SK-N-SH treated with all-trans-retinoic acid at 6 μM for 48 hours (cell line): ENCODE data around the gene SLC6A9.

Experiments used
- ATAC-seq: fragments of 200-7000 bp; cut with Tn5 transposase; 3 replicates; pipeline ENCODE4 v1.9.1; 2020; ENCODE audit warnings: mild to moderate bottlenecking, moderate library complexity
- BACH2 ChIP-seq: fragments of 250-450 bp; sonication (Bioruptor Pico); IDR thresholded peaks from 2 replicates; pipeline ENCODE4 v1.9.0; 2021; ENCODE audit warnings: mild to moderate bottlenecking, borderline replicate concordance
- CSDC2 ChIP-seq: fragments of 250-450 bp; sonication (Bioruptor Pico); IDR thresholded peaks from 2 replicates; pipeline ENCODE4 v1.5.0; 2020; ENCODE audit warnings: mild to moderate bottlenecking, moderate library complexity
- ESRRG ChIP-seq: fragments of 250-450 bp; sonication (Bioruptor Pico); IDR thresholded peaks from 2 replicates; pipeline ENCODE4 v1.6.1; 2021; ENCODE audit warnings: mild to moderate bottlenecking
- GLIS3 ChIP-seq: fragments of 250-450 bp; sonication (Bioruptor Pico); IDR thresholded peaks from 2 replicates; pipeline ENCODE4 v1.5.0; 2020; ENCODE audit warnings: mild to moderate bottlenecking, moderate library complexity
- ISL1 ChIP-seq: fragments of 250-450 bp; sonication (Bioruptor Pico); IDR thresholded peaks from 2 replicates; pipeline ENCODE4 v2.1.2; 2022; ENCODE audit warnings: mild to moderate bottlenecking, moderate library complexity
- OSR1 ChIP-seq: fragments of 250-450 bp; sonication (Bioruptor Pico); IDR thresholded peaks from 2 replicates; pipeline ENCODE4 v1.8.0; 2022; ENCODE audit warnings: moderate library complexity, mild to moderate bottlenecking, inconsistent platforms
- PPARA ChIP-seq: fragments of 250-450 bp; sonication (Bioruptor Pico); IDR thresholded peaks from 2 replicates; pipeline ENCODE4 v1.5.0; 2020; ENCODE audit warnings: mild to moderate bottlenecking, borderline replicate concordance
- RARB ChIP-seq: fragments of 250-450 bp; sonication (Bioruptor Pico); IDR thresholded peaks from 2 replicates; pipeline ENCODE4 v1.8.0; 2021; ENCODE audit warnings: mild to moderate bottlenecking, moderate library complexity
- SNAI2 ChIP-seq: fragments of 250-450 bp; sonication (Bioruptor Pico); IDR thresholded peaks from 2 replicates; pipeline ENCODE4 v1.5.0; 2020; ENCODE audit warnings: mild to moderate bottlenecking, moderate library complexity
- TCF4 ChIP-seq: fragments of 250-450 bp; sonication (Bioruptor Pico); IDR thresholded peaks from 2 replicates; pipeline ENCODE4 v1.8.0; 2021; ENCODE audit warnings: mild to moderate bottlenecking, moderate library complexity, borderline replicate concordance
- TOX ChIP-seq: fragments of 250-450 bp; sonication (Bioruptor Pico); IDR thresholded peaks from 2 replicates; pipeline ENCODE4 v1.8.0; 2021; ENCODE audit warnings: mild to moderate bottlenecking, moderate library complexity, borderline replicate concordance
- ZC3H10 ChIP-seq: fragments of 250-450 bp; sonication (Bioruptor Pico); IDR thresholded peaks from 2 replicates; pipeline ENCODE4 v1.5.1; 2021; ENCODE audit warnings: mild to moderate bottlenecking, moderate library complexity
- ZFP3 ChIP-seq: fragments of 250-450 bp; sonication (Bioruptor Pico); IDR thresholded peaks from 2 replicates; pipeline ENCODE4 v1.5.0; 2020; ENCODE audit warnings: mild to moderate bottlenecking, moderate library complexity
- ZFP30 ChIP-seq: fragments of 450-650 bp; formaldehyde crosslinking; IDR thresholded peaks from 2 replicates; pipeline ENCODE4 v1.5.0; 2022; ENCODE audit warnings: mild to moderate bottlenecking, moderate library complexity
- ZNF565 ChIP-seq: fragments of 450-650 bp; formaldehyde crosslinking; conservative IDR thresholded peaks from 2 replicates; pipeline ENCODE4 v1.5.0; 2020; ENCODE audit warnings: low read depth, mild to moderate bottlenecking, moderate library complexity
- ZNF70 ChIP-seq: fragments of 450-650 bp; formaldehyde crosslinking; IDR thresholded peaks from 2 replicates; pipeline ENCODE4 v1.5.0; 2020; ENCODE audit warnings: mild to moderate bottlenecking, moderate library complexity
- ZNF8 ChIP-seq: fragments of 450-650 bp; formaldehyde crosslinking; IDR thresholded peaks from 2 replicates; pipeline ENCODE4 v1.5.0; 2020; ENCODE audit warnings: mild to moderate bottlenecking, moderate library complexity
- TF ChIP-seq, protein P1 (sequence below): fragments of 250-450 bp; sonication (Bioruptor Pico); IDR thresholded peaks from 2 replicates; pipeline ENCODE4 v1.8.0; 2021; ENCODE audit warnings: low read depth, mild to moderate bottlenecking, moderate library complexity, borderline replicate concordance
- TF ChIP-seq, protein P2 (sequence below): fragments of 250-450 bp; sonication (Bioruptor Pico); IDR thresholded peaks from 2 replicates; pipeline ENCODE4 v1.5.1; 2020; ENCODE audit warnings: low read depth, mild to moderate bottlenecking, moderate library complexity
- TF ChIP-seq, protein P3 (sequence below): fragments of 250-450 bp; sonication (Bioruptor Pico); IDR thresholded peaks from 2 replicates; pipeline ENCODE4 v1.5.1; 2021; ENCODE audit warnings: mild to moderate bottlenecking, moderate library complexity
- TF ChIP-seq, protein P4 (sequence below): fragments of 250-450 bp; sonication (Bioruptor Pico); IDR thresholded peaks from 2 replicates; pipeline ENCODE4 v1.8.0; 2020; ENCODE audit warnings: mild to moderate bottlenecking, moderate library complexity, borderline replicate concordance

SLC6A9 gene

DNA sequence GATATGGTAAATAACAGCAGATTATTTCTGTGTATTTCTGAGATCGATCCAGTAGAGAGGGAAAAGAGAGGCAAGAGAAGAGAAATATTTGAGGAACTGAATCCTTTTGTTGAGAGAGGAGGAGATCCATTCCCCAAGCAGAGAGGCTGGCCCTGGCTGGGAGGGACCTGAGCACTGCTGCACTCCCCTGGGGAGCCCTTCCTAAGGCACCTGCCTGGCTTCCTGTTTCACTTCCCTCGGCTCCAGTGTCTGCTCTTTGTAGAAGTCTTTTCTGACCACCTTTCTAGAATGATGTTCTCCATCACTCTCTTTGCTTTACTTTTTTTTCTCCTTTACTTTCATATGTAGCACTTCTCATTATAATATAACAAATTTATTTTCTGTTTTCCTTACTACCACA lies 42.3 kb upstream of the SLC6A9 start:
- ATAC-seq, result no peak
- no peak for TF ChIP-seq ISL1 (CRISPR knock-in tag)
- TF ChIP-seq, protein P1, sequence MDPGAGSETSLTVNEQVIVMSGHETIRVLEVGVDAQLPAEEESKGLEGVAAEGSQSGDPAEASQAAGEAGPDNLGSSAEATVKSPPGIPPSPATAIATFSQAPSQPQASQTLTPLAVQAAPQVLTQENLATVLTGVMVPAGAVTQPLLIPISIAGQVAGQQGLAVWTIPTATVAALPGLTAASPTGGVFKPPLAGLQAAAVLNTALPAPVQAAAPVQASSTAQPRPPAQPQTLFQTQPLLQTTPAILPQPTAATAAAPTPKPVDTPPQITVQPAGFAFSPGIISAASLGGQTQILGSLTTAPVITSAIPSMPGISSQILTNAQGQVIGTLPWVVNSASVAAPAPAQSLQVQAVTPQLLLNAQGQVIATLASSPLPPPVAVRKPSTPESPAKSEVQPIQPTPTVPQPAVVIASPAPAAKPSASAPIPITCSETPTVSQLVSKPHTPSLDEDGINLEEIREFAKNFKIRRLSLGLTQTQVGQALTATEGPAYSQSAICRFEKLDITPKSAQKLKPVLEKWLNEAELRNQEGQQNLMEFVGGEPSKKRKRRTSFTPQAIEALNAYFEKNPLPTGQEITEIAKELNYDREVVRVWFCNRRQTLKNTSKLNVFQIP (CRISPR knock-in tag), result no peak
- no peak for TF ChIP-seq ZFP3 (CRISPR knock-in tag)
- no peak for TF ChIP-seq TOX (CRISPR knock-in tag)
- TF ChIP-seq, protein P2, sequence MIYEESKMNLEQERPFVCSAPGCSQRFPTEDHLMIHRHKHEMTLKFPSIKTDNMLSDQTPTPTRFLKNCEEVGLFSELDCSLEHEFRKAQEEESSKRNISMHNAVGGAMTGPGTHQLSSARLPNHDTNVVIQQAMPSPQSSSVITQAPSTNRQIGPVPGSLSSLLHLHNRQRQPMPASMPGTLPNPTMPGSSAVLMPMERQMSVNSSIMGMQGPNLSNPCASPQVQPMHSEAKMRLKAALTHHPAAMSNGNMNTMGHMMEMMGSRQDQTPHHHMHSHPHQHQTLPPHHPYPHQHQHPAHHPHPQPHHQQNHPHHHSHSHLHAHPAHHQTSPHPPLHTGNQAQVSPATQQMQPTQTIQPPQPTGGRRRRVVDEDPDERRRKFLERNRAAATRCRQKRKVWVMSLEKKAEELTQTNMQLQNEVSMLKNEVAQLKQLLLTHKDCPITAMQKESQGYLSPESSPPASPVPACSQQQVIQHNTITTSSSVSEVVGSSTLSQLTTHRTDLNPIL (CRISPR knock-in tag), result no peak
- no peak for TF ChIP-seq RARB (CRISPR knock-in tag)
- no peak for TF ChIP-seq ESRRG (CRISPR knock-in tag)
- TF ChIP-seq BACH2 (CRISPR knock-in tag), result no peak
- TF ChIP-seq PPARA, result no peak
- no peak for TF ChIP-seq ZNF70 (CRISPR knock-in tag)
- TF ChIP-seq GLIS3 (CRISPR knock-in tag), result no peak

DNA sequence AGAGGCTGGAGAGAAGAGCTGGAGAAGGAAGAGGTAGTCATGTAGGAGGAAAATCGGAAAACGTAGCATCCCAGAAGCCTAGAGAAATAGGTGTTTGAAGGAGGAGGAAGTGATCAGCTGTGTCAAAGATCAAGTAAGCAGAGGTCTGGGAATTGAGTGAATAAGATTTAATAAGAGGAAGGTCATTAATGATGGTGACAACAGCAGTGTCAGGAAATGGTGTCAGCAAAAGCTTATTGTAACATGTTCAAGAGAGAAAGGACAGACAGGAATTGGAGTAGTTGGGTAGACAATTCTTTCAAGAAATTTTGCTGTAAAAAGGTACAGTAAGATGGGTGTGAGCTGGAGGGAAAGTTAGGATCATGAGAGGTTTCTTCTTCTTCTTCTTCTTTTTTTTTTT lies 41.6 kb upstream of the SLC6A9 start:
- no peak for ATAC-seq

DNA sequence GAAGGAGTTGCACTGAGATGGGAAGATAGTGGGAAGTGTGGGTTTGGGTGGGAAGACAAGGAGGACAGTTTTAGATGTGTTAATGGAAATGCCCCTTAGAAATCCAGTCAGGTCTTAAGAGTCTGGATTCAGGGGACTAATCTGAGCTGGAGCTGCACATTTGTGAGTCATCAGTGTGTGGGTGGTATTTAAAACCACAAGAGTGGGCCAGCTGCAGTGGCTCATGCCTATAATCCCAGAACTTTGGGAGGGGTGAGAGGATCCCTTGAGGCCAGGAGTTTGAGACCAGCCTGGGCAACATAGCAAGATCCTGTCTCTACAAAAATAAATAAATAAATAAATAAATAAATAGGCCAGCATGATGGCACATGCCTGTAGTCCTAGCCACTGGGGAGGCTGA lies 40.9 kb upstream of the SLC6A9 start:
- TF ChIP-seq TCF4 (CRISPR knock-in tag) (no peak), RARB (CRISPR knock-in tag) (no peak)
- ATAC-seq, result peak; percentile 75

More for the DNA sequence above, 41.6 kb upstream of the SLC6A9 start:
- TF ChIP-seq ZNF8 (CRISPR knock-in tag) (no peak), TOX (CRISPR knock-in tag) (no peak), ESRRG (CRISPR knock-in tag) (no peak), CSDC2 (CRISPR knock-in tag) (no peak), GLIS3 (CRISPR knock-in tag) (no peak), RARB (CRISPR knock-in tag) (no peak)
- TF ChIP-seq, protein P1 (CRISPR knock-in tag), result no peak

DNA sequence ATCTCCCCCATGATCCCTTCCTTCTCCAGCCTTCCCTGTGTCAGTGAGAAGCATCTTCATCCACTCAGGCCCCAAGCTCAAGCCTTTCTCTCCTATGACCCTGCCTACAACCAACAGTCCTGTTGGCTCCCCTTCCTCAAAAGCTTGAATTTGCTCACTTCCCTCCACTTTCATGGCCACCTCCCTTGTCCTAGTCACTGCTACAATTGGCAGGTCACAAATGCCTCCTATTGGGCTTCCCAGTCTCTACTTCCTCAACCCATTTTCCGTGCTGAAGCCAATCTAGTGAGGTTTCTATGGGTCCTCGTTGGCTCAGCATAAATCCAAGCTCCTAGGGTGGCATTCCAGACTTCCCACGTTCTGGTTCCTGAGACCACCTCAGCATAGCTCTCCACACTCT lies 40.2 kb upstream of the SLC6A9 start:
- no peak for ATAC-seq

DNA sequence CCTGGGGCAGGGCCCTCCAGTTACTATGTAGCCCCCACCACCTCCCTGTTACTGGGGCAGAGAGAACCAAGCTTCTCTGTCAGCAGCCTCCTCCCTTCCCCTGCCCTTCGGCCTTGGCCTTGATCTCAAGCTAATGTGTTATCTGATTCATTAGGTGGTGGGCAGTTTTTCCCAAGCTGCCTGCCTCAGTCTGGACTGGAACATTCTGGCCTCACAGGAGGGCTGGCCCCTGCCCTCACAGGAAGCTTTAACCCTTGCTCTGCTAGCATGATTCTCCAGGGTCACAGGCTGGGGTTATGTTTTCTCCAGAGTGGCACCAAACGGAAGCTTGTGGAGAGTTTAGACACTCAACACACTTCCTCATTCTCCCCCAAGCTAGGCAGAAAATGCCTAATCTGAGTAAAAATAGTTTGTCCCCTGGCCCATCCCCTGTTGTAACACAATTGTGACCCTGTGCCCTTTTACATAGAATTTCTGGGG lies 37.2 kb upstream of the SLC6A9 start:
- ATAC-seq, result no peak
- no peak for TF ChIP-seq ZNF70 (CRISPR knock-in tag)
- no peak for TF ChIP-seq ZNF8 (CRISPR knock-in tag)
- TF ChIP-seq ZFP30, result no peak
- TF ChIP-seq, protein P3, sequence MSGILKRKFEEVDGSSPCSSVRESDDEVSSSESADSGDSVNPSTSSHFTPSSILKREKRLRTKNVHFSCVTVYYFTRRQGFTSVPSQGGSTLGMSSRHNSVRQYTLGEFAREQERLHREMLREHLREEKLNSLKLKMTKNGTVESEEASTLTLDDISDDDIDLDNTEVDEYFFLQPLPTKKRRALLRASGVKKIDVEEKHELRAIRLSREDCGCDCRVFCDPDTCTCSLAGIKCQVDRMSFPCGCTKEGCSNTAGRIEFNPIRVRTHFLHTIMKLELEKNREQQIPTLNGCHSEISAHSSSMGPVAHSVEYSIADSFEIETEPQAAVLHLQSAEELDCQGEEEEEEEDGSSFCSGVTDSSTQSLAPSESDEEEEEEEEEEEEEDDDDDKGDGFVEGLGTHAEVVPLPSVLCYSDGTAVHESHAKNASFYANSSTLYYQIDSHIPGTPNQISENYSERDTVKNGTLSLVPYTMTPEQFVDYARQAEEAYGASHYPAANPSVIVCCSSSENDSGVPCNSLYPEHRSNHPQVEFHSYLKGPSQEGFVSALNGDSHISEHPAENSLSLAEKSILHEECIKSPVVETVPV (CRISPR knock-in tag), result no peak
- TF ChIP-seq, protein P1 (CRISPR knock-in tag), result no peak
- no peak for TF ChIP-seq OSR1 (CRISPR knock-in tag)
- no peak for TF ChIP-seq ZC3H10 (CRISPR knock-in tag)
- TF ChIP-seq, protein P4, sequence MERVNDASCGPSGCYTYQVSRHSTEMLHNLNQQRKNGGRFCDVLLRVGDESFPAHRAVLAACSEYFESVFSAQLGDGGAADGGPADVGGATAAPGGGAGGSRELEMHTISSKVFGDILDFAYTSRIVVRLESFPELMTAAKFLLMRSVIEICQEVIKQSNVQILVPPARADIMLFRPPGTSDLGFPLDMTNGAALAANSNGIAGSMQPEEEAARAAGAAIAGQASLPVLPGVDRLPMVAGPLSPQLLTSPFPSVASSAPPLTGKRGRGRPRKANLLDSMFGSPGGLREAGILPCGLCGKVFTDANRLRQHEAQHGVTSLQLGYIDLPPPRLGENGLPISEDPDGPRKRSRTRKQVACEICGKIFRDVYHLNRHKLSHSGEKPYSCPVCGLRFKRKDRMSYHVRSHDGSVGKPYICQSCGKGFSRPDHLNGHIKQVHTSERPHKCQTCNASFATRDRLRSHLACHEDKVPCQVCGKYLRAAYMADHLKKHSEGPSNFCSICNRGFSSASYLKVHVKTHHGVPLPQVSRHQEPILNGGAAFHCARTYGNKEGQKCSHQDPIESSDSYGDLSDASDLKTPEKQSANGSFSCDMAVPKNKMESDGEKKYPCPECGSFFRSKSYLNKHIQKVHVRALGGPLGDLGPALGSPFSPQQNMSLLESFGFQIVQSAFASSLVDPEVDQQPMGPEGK, result no peak
- TF ChIP-seq ZNF565 (CRISPR knock-in tag), result no peak
- no peak for TF ChIP-seq TCF4 (CRISPR knock-in tag)
- TF ChIP-seq GLIS3 (CRISPR knock-in tag), result no peak
- no peak for TF ChIP-seq ESRRG (CRISPR knock-in tag)
- no peak for TF ChIP-seq SNAI2 (CRISPR knock-in tag)
- no peak for TF ChIP-seq RARB (CRISPR knock-in tag)
- TF ChIP-seq TOX (CRISPR knock-in tag), result no peak
- no peak for TF ChIP-seq BACH2 (CRISPR knock-in tag)

More for the DNA sequence above, 40.2 kb upstream of the SLC6A9 start:
- TF ChIP-seq BACH2 (CRISPR knock-in tag) (no peak), TCF4 (CRISPR knock-in tag) (no peak)
- TF ChIP-seq, protein P2 (CRISPR knock-in tag), result no peak
